SK-N-SH treated with all-trans-retinoic acid at 6 μM for 48 hours (cell line): ENCODE results near the gene RAB35.

Source experiments
- ATAC-seq: fragments of 200-7000 bp; cut with Tn5 transposase; 3 replicates; pipeline ENCODE4 v1.9.1; 2020; ENCODE audit warnings: mild to moderate bottlenecking, moderate library complexity
- BACH2 ChIP-seq: fragments of 250-450 bp; sonication (Bioruptor Pico); IDR thresholded peaks from 2 replicates; pipeline ENCODE4 v1.9.0; 2021; ENCODE audit warnings: mild to moderate bottlenecking, borderline replicate concordance
- CREB5 ChIP-seq: fragments of 250-450 bp; sonication (Bioruptor Pico); IDR thresholded peaks from 2 replicates; pipeline ENCODE4 v1.5.1; 2020; ENCODE audit warnings: low read depth, mild to moderate bottlenecking, moderate library complexity
- CSRNP3 ChIP-seq: fragments of 250-450 bp; sonication (Bioruptor Pico); IDR thresholded peaks from 2 replicates; pipeline ENCODE4 v1.5.1; 2021; ENCODE audit warnings: mild to moderate bottlenecking, moderate library complexity
- ESRRG ChIP-seq: fragments of 250-450 bp; sonication (Bioruptor Pico); IDR thresholded peaks from 2 replicates; pipeline ENCODE4 v1.6.1; 2021; ENCODE audit warnings: mild to moderate bottlenecking
- GLIS3 ChIP-seq: fragments of 250-450 bp; sonication (Bioruptor Pico); IDR thresholded peaks from 2 replicates; pipeline ENCODE4 v1.5.0; 2020; ENCODE audit warnings: mild to moderate bottlenecking, moderate library complexity
- OSR1 ChIP-seq: fragments of 250-450 bp; sonication (Bioruptor Pico); IDR thresholded peaks from 2 replicates; pipeline ENCODE4 v1.8.0; 2022; ENCODE audit warnings: moderate library complexity, mild to moderate bottlenecking, inconsistent platforms
- PATZ1 ChIP-seq: fragments of 250-450 bp; sonication (Bioruptor Pico); IDR thresholded peaks from 2 replicates; pipeline ENCODE4 v1.8.0; 2020; ENCODE audit warnings: mild to moderate bottlenecking, moderate library complexity, borderline replicate concordance
- POU6F1 ChIP-seq: fragments of 250-450 bp; sonication (Bioruptor Pico); IDR thresholded peaks from 2 replicates; pipeline ENCODE4 v1.8.0; 2021; ENCODE audit warnings: low read depth, mild to moderate bottlenecking, moderate library complexity, borderline replicate concordance
- PPARA ChIP-seq: fragments of 250-450 bp; sonication (Bioruptor Pico); IDR thresholded peaks from 2 replicates; pipeline ENCODE4 v1.5.0; 2020; ENCODE audit warnings: mild to moderate bottlenecking, borderline replicate concordance
- RARB ChIP-seq: fragments of 250-450 bp; sonication (Bioruptor Pico); IDR thresholded peaks from 2 replicates; pipeline ENCODE4 v1.8.0; 2021; ENCODE audit warnings: mild to moderate bottlenecking, moderate library complexity
- TCF4 ChIP-seq: fragments of 250-450 bp; sonication (Bioruptor Pico); IDR thresholded peaks from 2 replicates; pipeline ENCODE4 v1.8.0; 2021; ENCODE audit warnings: mild to moderate bottlenecking, moderate library complexity, borderline replicate concordance
- TOX ChIP-seq: fragments of 250-450 bp; sonication (Bioruptor Pico); IDR thresholded peaks from 2 replicates; pipeline ENCODE4 v1.8.0; 2021; ENCODE audit warnings: mild to moderate bottlenecking, moderate library complexity, borderline replicate concordance
- TSHZ2 ChIP-seq: fragments of 250-450 bp; sonication (Bioruptor Pico); IDR thresholded peaks from 2 replicates; pipeline ENCODE4 v1.5.0; 2020; ENCODE audit warnings: mild to moderate bottlenecking, moderate library complexity
- ZFP3 ChIP-seq: fragments of 250-450 bp; sonication (Bioruptor Pico); IDR thresholded peaks from 2 replicates; pipeline ENCODE4 v1.5.0; 2020; ENCODE audit warnings: mild to moderate bottlenecking, moderate library complexity
- ZNF565 ChIP-seq: fragments of 450-650 bp; formaldehyde crosslinking; conservative IDR thresholded peaks from 2 replicates; pipeline ENCODE4 v1.5.0; 2020; ENCODE audit warnings: low read depth, mild to moderate bottlenecking, moderate library complexity
- ZNF70 ChIP-seq: fragments of 450-650 bp; formaldehyde crosslinking; IDR thresholded peaks from 2 replicates; pipeline ENCODE4 v1.5.0; 2020; ENCODE audit warnings: mild to moderate bottlenecking, moderate library complexity

Gene RAB35

GRCh38 chr12:120079411-120080400 is 36.8 kb downstream of the RAB35 start:
- ATAC-seq: no peak
- no peak for TF ChIP-seq TOX (CRISPR knock-in tag)

GRCh38 chr12:120078868-120079267 is 37.7 kb downstream of the RAB35 start:
- TF ChIP-seq CSRNP3 (no peak), ZFP3 (CRISPR knock-in tag) (no peak), TOX (CRISPR knock-in tag) (no peak), POU6F1 (CRISPR knock-in tag) (no peak), GLIS3 (CRISPR knock-in tag) (no peak), TSHZ2 (no peak), TCF4 (CRISPR knock-in tag) (no peak), ESRRG (CRISPR knock-in tag) (no peak), BACH2 (no peak), ZNF70 (CRISPR knock-in tag) (no peak)
- ATAC-seq: no peak

- ATAC-seq: no peak
- TF ChIP-seq OSR1 (CRISPR knock-in tag) (no peak), TOX (CRISPR knock-in tag) (no peak), PPARA (CRISPR knock-in tag) (no peak), CSRNP3 (no peak), CREB5 (no peak), ZNF565 (CRISPR knock-in tag) (no peak), ZFP3 (CRISPR knock-in tag) (no peak), TSHZ2 (no peak), PATZ1 (CRISPR knock-in tag) (no peak), RARB (CRISPR knock-in tag) (no peak)
Observed at GRCh38 chr12:120077260-120077659, 39.3 kb downstream of the RAB35 start.
